ENCODE results near the gene VIPAS39.

VIPAS39 gene

DNA sequence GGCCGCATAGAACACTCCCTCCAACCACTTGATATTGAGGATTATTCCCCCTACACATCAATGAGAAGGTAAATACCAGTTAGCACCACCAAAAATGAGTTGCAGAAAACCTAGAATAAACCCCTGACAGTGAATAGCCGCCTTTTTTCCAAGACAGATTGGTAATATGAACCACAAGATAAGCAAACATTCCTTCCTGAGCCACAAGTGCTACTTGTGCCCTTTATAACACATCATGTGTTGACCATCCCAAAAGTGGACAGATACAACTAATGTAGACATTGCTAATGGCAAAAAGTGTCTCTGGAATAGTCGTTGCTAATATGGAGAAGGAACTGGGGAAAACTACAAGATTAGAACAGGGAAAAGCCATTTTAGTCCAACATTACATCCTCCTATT, 51.3 kb downstream of the VIPAS39 start:
- DNase-seq (ENCODE audit: low read depth in 2 of 2) = no peak

DNA sequence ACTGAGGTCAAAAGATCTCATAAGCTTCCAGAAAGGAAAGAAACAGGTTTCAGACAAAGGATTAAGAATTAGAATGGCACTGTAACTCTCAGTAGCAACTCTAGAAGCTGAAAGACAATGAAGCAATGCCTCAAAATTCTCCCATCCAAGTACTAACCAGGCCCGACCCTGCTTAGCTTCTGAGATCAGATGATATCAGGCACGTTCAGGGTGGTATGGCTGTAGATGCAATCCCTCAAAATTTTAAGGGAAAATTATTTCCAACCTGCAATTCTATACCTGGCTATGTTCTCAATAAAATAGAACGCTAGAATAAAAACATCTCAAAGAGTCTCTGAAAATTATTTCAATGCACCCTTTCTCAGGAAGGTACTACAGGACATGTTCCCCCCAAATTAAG, 53.6 kb downstream of the VIPAS39 start:
- no peak for DNase-seq (ENCODE audit: low read depth in 2 of 2)

GRCh38 chr14:77400216-77400615, 57.2 kb downstream of the VIPAS39 start:
- no peak for DNase-seq (ENCODE audit: low read depth in 2 of 2)

DNA sequence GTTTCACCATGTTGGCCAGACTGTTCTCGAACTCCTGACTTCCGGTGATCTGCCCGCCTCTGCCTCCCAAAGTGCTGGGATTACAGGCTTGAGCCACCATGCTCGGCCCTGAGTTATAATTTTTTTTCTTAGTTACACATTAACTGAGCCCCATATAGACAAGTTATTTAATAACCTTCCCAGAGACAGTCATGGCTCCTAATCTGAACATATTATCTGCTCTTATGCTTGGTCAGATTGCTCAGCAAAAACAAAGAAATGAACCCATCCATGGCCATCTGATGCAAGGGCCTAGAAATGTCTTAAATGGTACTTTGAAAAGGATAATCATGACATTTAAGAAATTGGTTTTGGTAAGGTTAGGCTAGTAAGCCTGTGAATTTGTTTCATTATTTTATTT, 67.2 kb downstream of the VIPAS39 start:
- DNase-seq (ENCODE audit: low read depth in 2 of 2) = no peak

- DNase-seq (ENCODE audit: low read depth in 2 of 2) = no peak
Measured at GRCh38 chr14:77378701-77379100, 78.7 kb downstream of the VIPAS39 start.

DNA sequence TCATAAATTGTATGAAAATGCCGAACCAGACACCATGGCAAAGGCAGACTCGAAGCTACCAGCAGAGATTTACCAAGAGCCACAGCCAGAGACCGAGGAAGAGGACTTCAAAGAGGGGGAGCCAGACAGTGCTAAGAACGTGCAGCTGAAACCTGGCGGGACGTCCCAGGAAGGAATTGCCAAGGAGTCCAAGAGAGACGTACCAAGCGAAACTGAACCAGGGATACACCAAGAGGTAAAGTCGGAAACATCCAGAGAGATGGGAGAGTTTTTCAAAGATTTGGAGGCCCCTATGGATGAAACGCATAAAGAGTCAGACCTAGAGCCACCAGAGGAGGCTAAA, 79.9 kb downstream of the VIPAS39 start:
- DNase-seq (ENCODE audit: low read depth in 2 of 2) = no peak

DNA sequence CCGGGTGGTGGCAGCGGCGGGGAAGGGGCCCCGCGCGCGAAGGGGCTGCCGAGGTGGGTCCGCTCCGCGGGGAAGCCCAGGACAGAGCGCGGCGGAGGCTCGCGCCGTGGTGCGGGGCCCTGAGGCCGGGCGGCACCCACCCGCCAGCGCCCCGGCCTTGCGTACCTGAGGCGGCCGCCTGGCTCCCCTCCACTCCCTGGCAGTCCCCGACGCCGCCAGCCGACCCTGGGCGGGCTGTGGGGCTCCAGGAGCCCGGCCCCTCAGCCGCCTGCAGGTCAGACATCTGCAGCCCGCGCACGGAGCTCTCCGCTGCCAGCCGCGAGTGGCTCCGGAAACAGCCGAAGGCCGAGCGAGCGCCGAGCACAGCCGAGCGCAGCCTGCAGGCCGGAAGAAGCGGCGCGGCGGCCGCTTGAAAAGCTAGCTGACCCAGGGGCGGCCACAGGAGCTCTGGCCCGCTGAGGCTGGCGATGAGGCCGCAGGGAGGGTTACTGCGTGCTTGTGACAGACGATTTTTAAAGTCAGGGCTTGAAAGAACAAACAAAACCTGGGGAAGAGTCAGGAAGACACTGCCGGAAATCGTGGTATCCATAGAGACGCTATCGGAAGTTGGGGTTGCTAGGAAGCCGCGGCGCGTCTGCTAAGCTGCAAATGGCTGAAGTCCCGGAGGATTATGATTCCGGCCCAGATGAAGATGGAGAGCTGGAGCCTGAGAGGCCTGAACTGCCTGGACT, 80.5 kb downstream of the VIPAS39 start, which contains the start of the genes SAMD15 and TMED8:
SAMD15 (plus strand) TSS at position 609 of the 731 bp plus-strand sequence; CDS start at position 649, 40 bp downstream.
TMED8 (minus strand) TSS at position 324 of the 731 bp plus-strand sequence; CDS start at position 283, 41 bp downstream.
- DNase-seq (ENCODE audit: low read depth in 2 of 2) = peak; percentile 73 to 77

Data from stimulated activated CD8-positive, alpha-beta memory T cell treated with anti-CD3 and anti-CD28 coated beads, Interleukin-15, amount 100 ng/mL, for 48 hours (primary cell).